Prostate gland (tissue), 2 donors: Measurements from ENCODE around the gene USP15.

Source experiments
- POLR2A ChIP-seq: fragments of 450-650 bp; IDR thresholded peaks from one replicate; pipeline ENCODE4 v1.6.1; 2016; ENCODE audit warnings: antibody characterized with exemption, mild to moderate bottlenecking
- TF ChIP-seq, protein P1 (sequence below), 4 experiments: fragments of 200-600 bp in 2 of 4; fragments of 450-650 bp in 2 of 4; sonication (generic) in 2 of 4; IDR thresholded peaks; 1 replicate in 3 of 4; 2 replicates in 1 of 4; pipeline ENCODE4 v1.5.1; 2016 to 2019; ENCODE audit warnings: antibody characterized with exemption in 4 of 4, mild to moderate bottlenecking in 2 of 4, moderate library complexity in 2 of 4

DNA sequence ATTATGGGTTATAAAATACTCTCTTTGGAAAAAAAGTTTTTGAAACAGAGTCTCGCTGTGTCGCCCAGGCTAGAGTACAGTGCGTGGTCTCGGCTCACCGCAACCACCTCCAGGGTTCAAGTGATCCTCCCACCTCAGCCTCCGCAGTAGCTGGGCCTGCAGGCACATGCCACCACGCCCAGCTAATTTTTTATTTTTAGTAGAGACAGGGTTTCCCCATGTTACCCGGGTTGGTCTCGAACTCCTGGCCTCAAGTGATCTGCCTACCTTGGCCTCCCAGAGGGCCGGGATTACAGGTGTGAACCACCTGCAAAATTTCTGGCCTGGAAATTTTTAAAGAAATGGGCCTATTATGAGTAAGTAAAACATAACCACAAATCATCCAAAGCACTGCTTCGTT, 3.8 kb downstream of the USP15 start:
- TF ChIP-seq, protein P1, sequence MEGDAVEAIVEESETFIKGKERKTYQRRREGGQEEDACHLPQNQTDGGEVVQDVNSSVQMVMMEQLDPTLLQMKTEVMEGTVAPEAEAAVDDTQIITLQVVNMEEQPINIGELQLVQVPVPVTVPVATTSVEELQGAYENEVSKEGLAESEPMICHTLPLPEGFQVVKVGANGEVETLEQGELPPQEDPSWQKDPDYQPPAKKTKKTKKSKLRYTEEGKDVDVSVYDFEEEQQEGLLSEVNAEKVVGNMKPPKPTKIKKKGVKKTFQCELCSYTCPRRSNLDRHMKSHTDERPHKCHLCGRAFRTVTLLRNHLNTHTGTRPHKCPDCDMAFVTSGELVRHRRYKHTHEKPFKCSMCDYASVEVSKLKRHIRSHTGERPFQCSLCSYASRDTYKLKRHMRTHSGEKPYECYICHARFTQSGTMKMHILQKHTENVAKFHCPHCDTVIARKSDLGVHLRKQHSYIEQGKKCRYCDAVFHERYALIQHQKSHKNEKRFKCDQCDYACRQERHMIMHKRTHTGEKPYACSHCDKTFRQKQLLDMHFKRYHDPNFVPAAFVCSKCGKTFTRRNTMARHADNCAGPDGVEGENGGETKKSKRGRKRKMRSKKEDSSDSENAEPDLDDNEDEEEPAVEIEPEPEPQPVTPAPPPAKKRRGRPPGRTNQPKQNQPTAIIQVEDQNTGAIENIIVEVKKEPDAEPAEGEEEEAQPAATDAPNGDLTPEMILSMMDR (IDR thresholded peaks at IDR 0.05), result no peak
- no peak for TF ChIP-seq POLR2A
